GM12872 (cell line): ENCODE results near the gene CPLX1.

Source experiments
- TF ChIP-seq, protein P1 (sequence below): IDR thresholded peaks from 3 replicates; pipeline ENCODE4 v1.5.1; 2011; ENCODE audit warnings: low read depth, mild to moderate bottlenecking, low read length, moderate library complexity; ENCODE audit not compliant: insufficient read depth

Gene CPLX1

DNA sequence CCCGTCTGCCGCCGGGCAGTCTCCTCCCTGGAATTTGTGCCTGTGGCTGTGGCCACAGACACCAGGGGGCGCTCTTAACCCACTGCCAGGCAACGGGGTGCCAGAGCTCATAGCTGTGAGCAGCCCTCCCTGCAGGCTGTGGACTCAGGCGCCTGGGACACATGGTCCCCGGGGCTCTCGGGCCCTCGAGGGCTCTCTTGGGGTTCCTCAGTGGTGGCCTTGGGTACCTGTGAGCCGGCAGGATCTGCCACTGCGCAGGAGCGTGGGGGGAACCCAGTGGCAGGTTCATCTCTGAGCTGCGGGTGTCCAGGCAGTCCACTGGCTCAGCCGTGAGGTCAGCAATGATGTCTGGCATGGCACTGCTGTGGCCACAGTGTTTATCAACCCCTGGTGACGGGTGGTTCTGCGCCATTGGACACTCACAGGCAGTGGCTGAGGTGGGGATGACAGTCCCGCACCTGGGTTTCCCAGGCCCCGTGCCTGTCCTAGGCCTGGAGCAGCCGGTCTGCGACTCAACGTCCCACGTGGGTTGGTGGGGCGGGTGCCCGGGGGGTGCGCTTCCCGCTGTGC lies 83.1 kb downstream of the CPLX1 start:
- TF ChIP-seq, protein P1, sequence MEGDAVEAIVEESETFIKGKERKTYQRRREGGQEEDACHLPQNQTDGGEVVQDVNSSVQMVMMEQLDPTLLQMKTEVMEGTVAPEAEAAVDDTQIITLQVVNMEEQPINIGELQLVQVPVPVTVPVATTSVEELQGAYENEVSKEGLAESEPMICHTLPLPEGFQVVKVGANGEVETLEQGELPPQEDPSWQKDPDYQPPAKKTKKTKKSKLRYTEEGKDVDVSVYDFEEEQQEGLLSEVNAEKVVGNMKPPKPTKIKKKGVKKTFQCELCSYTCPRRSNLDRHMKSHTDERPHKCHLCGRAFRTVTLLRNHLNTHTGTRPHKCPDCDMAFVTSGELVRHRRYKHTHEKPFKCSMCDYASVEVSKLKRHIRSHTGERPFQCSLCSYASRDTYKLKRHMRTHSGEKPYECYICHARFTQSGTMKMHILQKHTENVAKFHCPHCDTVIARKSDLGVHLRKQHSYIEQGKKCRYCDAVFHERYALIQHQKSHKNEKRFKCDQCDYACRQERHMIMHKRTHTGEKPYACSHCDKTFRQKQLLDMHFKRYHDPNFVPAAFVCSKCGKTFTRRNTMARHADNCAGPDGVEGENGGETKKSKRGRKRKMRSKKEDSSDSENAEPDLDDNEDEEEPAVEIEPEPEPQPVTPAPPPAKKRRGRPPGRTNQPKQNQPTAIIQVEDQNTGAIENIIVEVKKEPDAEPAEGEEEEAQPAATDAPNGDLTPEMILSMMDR, result peak; percentile 93

DNA sequence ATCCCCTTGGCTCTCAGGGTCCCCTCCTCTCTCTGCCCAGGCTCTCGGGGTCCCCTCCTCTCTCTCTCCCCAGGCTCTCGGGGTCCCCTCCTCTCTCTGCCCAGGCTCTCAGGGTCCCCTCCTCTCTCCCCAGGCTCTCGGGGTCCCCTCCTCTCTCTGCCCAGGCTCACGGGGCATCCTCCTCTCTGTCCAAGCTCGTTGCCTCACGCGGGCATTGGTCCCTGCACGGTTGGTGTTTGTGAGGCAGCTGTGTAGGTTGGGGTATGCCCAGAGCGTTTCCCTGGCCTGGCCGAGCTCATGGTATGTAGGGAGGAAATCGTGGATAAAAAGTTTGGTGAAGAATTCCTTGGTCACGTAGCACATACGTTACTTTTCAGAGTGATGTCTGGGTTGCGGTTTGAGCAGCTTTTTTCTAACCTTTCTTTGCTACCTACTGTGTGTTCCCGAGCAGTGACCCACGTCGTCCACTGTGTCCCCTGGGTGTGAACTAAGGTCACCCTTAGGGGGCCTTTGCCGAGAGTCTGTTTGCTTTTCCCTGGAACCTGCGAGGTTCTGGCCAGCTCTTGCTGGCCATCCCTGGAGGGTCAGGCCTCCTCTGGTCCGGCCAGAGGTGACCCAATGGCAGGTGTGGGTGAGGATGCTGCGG lies 83.7 kb downstream of the CPLX1 start:
- TF ChIP-seq, protein P1, result no peak

DNA sequence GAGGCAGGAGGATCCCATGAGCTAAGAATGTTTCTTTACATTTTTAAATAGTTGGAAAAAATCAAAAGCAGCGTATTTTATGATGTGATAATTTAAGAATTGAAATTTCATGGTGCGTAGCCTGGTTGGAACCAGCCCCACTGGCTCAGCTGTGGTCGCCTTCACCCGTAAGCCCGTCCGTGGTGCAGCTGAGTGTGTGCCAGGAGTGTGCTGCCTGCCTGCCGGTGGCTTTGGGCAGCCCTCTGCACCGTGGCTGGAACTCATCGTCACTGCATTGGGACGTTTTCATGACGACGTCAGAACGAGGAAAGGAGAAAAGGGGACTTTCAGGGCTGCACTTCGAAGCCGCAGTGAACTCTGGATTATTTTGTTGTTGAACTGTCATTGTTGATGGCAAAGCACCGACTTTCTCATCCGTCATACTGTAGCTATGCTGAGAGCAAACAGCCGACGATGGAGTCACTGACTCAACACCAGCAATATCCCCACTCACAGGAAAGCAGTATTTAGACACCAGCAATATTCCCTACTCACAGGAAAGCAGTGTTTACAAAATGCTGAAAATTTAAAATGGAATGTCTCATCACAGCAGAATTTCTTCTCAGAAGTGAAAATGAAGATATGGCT lies 85.2 kb downstream of the CPLX1 start:
- TF ChIP-seq, protein P1, result no peak

DNA sequence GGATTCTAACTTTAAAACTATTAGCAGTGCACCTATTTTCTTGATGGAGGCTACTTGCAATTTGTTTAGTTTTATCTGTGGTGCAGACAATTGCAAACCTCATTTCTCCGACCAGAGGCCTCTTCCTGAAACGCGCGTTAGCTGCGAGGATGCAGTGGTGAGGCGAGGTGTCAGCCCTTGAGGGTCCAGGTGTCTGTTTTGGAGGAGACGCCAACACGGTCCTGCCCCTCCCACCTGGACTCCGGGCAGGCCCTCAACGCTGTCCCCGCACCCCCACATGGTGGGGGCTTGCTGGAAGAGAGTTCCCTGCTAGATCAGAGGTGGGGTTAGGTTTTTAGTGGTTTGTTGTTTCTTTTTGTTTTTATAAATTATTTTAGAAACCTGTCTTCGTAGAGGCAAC lies 85.9 kb downstream of the CPLX1 start:
- TF ChIP-seq, protein P1, result no peak

DNA sequence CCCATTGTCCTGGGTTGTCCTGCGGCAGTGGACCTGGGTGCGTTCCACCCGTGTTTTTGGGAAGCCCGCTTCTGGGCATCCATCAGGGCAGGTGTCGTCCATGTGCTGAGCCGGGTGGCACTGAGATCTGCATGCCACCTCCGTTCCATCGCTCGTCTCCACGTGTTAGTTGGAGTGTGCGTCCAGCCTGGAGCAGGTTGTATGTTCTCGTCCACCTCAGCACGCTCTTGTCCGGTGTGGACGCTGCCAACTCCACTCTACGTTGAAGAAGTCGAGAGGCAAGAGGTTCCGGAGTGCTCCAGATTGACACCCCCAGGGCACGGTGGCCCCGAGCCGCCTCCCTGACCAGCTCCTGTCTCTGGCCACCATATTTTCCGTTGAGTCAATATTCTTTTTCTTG lies 86.4 kb downstream of the CPLX1 start:
- TF ChIP-seq, protein P1, result no peak

DNA sequence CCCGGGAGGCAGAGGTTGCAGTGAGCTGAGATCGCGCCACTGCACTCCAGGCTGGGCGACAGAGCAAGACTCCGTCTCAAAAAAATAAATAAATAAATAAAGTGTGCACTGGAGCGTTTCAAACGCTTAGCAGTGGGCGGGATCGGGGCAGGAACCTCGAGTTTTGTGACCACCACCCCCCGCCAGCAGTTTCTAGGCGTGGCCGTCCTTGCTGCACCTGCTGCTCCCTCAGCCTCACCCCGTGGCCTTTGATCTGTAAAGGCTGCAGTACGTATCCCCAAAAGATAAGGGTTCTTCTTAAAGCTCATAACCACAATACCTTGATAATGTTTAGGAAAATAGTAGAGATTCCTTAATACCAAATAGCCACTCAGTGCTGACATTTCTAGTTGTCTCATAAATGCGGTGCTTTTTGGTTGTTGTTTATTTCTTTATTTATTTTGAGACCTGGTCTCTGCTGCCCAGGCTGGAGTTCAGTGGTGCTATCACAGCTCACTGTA lies 87.1 kb downstream of the CPLX1 start:
- TF ChIP-seq, protein P1, result no peak

DNA sequence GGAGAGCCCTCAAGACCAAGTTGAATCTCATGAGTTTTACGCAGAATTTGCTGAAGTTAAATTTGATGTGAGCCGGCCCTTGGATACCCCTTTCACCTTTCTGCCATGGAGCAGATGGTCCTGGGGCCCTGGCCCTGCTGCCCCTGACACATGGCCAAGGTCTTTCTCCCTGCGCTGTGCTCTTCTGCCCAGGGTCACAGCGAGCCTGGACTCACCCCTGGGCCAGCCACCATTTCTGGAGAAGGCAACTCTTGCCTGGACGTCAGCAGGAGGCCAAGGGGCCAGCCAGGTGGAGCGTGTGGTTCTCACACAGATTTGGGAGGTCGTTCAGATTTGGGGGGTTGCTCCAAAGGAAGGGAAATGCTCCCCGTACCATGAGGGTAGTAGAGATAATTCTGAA lies 90.3 kb downstream of the CPLX1 start:
- TF ChIP-seq, protein P1, result no peak
